Endodermal cell (in vitro differentiated cells): Measurements from ENCODE around the gene LARP6. TPM values are rescaled to one million over a fixed set of nuclear protein-coding genes. Genes with fewer than 3 reads are reported as not detected.

Source experiments
- DNase-seq: peaks from one replicate; pipeline ENCODE4 v3.0.0-alpha.2; 2017
- H3K27ac ChIP-seq: 2 replicates; pipeline ENCODE4 v1.5.1; 2013; ENCODE audit warnings: mild to moderate bottlenecking, low read depth, low read length, moderate library complexity
- H3K27me3 ChIP-seq: 2 replicates; pipeline ENCODE4 v1.6.1; 2013; ENCODE audit warnings: mild to moderate bottlenecking, low read length, moderate library complexity; ENCODE audit not compliant: insufficient read depth, control insufficient read depth, poor library complexity, severe bottlenecking
- H3K36me3 ChIP-seq: 2 replicates; pipeline ENCODE4 v1.7.0; 2013; ENCODE audit warnings: mild to moderate bottlenecking, low read length, moderate library complexity; ENCODE audit not compliant: control insufficient read depth, insufficient read depth
- H3K4me1 ChIP-seq: one replicate; pipeline ENCODE4 v1.7.0; 2013; ENCODE audit warnings: low read length; ENCODE audit not compliant: control insufficient read depth, insufficient read depth
- H3K4me3 ChIP-seq: 2 replicates; pipeline ENCODE4 v1.5.1; 2013; ENCODE audit warnings: mild to moderate bottlenecking, low read length, moderate library complexity
- H3K9ac ChIP-seq: 2 replicates; pipeline ENCODE4 v1.6.1; 2013; ENCODE audit warnings: mild to moderate bottlenecking, low read length, moderate library complexity; ENCODE audit not compliant: poor library complexity, severe bottlenecking; ENCODE audit errors: extremely low read depth
- H3K9me3 ChIP-seq: 2 replicates; pipeline ENCODE4 v1.6.1; 2013; ENCODE audit warnings: mild to moderate bottlenecking, low read length, moderate library complexity; ENCODE audit not compliant: control insufficient read depth
- H3K27ac Mint-ChIP-seq: 2 replicates; pipeline ENCODE4 v1.8.0; 2020; ENCODE audit warnings: mixed read lengths
- H3K27me3 Mint-ChIP-seq: 2 replicates; pipeline ENCODE4 v1.8.0; 2021; ENCODE audit warnings: mild to moderate bottlenecking, mixed read lengths; ENCODE audit not compliant: insufficient read depth
- H3K36me3 Mint-ChIP-seq: 2 replicates; pipeline ENCODE4 v1.8.0; 2020; ENCODE audit warnings: low read depth, mixed read lengths
- H3K4me1 Mint-ChIP-seq: 2 replicates; pipeline ENCODE4 v1.8.0; 2020; ENCODE audit warnings: mixed read lengths
- H3K4me3 Mint-ChIP-seq: 2 replicates; pipeline ENCODE4 v1.8.0; 2020; ENCODE audit warnings: mild to moderate bottlenecking, moderate library complexity, mixed read lengths
- H3K9me3 Mint-ChIP-seq: 2 replicates; pipeline ENCODE4 v1.8.0; 2020; ENCODE audit warnings: mild to moderate bottlenecking, mixed read lengths
- CTCF ChIP-seq: fragments of 200-600 bp; sonication (generic); conservative IDR thresholded peaks from 2 replicates; pipeline ENCODE4 v1.5.0; 2021; ENCODE audit warnings: antibody characterized with exemption, mild to moderate bottlenecking
- WGBS, 2 experiments: methylation state at CpG; one replicate each; pipeline versions ENCODE4 v1.1.5 to v1.1.7; 2013; ENCODE audit warnings: missing lambda C conversion rate in 2 of 2, mixed read lengths in 1 of 2; ENCODE audit not compliant: insufficient coverage in 1 of 2, insufficient read length in 1 of 2; 5-methylcytosine and 5-hydroxymethylcytosine counted together
- total RNA-seq, 2 donors: library from RNA; stranded (reverse); fragmentation: NEBNext Ultra II Directional in 1 of 2; extraction: Animal tissue kit (Norgen Biotek cat#: 25700) in 1 of 2; gene quantifications; 2 replicates in 1 of 2; 3 replicates in 1 of 2; pipeline ENCODE4 v1.2.1, GENCODE V29; 2021

LARP6 gene
- total RNA-seq, 2 donors from 2014 or later: 24.0 to 24.9 TPM

GRCh38 chr15:70831094-70831911, 22.7 kb downstream of the LARP6 start:
- no peaks in the 10 kb centered on the region for H3K27me3 Mint-ChIP-seq

GRCh38 chr15:70830615-70831014, 23.3 kb downstream of the LARP6 start:
- no peak overlapping the region for H3K27ac Mint-ChIP-seq

More at GRCh38 chr15:70831094-70831911, 22.7 kb downstream of the LARP6 start:
- no peak overlapping the region for H3K27ac Mint-ChIP-seq
- peaks cover 47% of the 10 kb centered on the region for H3K36me3 Mint-ChIP-seq
- Histone ChIP-seq H3K4me3 (no peak overlapping the region), H3K36me3 (peaks cover 33% of the 10 kb centered on the region), H3K9me3 (peaks cover 6% of the 10 kb centered on the region), H3K4me1 (peaks cover 5% of the 10 kb centered on the region), H3K9ac (no peak overlapping the region), H3K27ac (no peak overlapping the region), H3K27me3 (no peaks in the 10 kb centered on the region)
- no peak for TF ChIP-seq CTCF
- H3K4me3 Mint-ChIP-seq: no peak overlapping the region
- WGBS, 2 experiments: 89 to 100% methylated on average over 3 to 6 of the region's 6 CpGs
- peaks cover 10% of the 10 kb centered on the region for H3K4me1 Mint-ChIP-seq
- no peaks in the 10 kb centered on the region for H3K9me3 Mint-ChIP-seq
- DNase-seq: no peak

More at GRCh38 chr15:70830615-70831014, 23.3 kb downstream of the LARP6 start:
- Histone ChIP-seq H3K27ac (no peak overlapping the region), H3K9ac (no peak overlapping the region), H3K36me3 (peaks cover 28% of the 10 kb centered on the region), H3K9me3 (peaks cover 6% of the 10 kb centered on the region), H3K4me3 (no peak overlapping the region), H3K27me3 (no peaks in the 10 kb centered on the region), H3K4me1 (peaks cover 5% of the 10 kb centered on the region)
- DNase-seq: no peak
- no peaks in the 10 kb centered on the region for H3K27me3 Mint-ChIP-seq
- TF ChIP-seq CTCF: no peak
- H3K4me1 Mint-ChIP-seq: peaks cover 10% of the 10 kb centered on the region
- 73 to 92% methylated on average over 2 of the region's 2 CpGs for WGBS, 2 experiments
- no peaks in the 10 kb centered on the region for H3K9me3 Mint-ChIP-seq
- no peak overlapping the region for H3K4me3 Mint-ChIP-seq
- H3K36me3 Mint-ChIP-seq: peaks cover 40% of the 10 kb centered on the region
